Posterior cingulate gyrus (tissue), 11 donors: ENCODE measurements around the gene PCNT.
"Not testable (repeated sequence)": the region's sequence is repeated elsewhere in the genome, so short reads cannot be mapped to it uniquely, and the experiment has no call there.

ENCODE experiments used
- DNase-seq, 10 donors: peaks; one replicate each; pipeline versions ENCODE4 v3.0.0 to v3.0.0-alpha.2; 2020 to 2021; ENCODE audit warnings: mixed read lengths in 3 of 10
- intact Hi-C: fragments of 100-400 bp; cut with DNase I; formaldehyde crosslinking; loops from one replicate; pipeline ENCODE4 v1.15.1; 2023

The PCNT gene

DNA sequence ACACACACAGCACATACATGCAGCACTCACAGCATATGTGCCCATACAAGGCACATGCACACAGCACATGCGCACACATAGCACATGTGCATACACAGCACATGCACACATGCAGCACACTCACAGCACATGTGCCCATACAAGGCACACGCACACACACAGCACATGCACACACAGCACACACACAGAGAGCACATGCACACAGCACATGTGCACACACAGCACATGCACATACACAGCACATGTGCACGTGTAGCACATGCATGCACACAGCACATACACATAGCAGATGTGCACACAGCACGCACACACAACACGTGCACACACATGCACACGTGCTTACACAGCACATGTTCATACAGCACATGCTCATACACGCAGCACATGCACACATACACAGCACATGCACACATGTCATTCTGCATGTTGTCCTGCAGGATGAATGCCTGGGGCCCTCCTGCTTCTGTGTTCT, 48.1 kb downstream of the PCNT start:
- no peak for DNase-seq
- intact Hi-C loops: no loop called here

GRCh38 chr21:46372947-46373346, 49.0 kb downstream of the PCNT start:
- DNase-seq, intact Hi-C loops: not testable (repeated sequence)

GRCh38 chr21:46374761-46375389, 50.9 kb downstream of the PCNT start:
- peak in 1 of 10 donors; percentile 17 for DNase-seq
- intact Hi-C loops: no loop called here

GRCh38 chr21:46375560-46376230, 51.7 kb downstream of the PCNT start:
- intact Hi-C loops: no loop called here
- DNase-seq: no peak

- no peak for DNase-seq
- intact Hi-C loops: no loop called here
These were observed 52.3 kb downstream of the PCNT start for GRCh38 chr21:46376231-46376628.

DNA sequence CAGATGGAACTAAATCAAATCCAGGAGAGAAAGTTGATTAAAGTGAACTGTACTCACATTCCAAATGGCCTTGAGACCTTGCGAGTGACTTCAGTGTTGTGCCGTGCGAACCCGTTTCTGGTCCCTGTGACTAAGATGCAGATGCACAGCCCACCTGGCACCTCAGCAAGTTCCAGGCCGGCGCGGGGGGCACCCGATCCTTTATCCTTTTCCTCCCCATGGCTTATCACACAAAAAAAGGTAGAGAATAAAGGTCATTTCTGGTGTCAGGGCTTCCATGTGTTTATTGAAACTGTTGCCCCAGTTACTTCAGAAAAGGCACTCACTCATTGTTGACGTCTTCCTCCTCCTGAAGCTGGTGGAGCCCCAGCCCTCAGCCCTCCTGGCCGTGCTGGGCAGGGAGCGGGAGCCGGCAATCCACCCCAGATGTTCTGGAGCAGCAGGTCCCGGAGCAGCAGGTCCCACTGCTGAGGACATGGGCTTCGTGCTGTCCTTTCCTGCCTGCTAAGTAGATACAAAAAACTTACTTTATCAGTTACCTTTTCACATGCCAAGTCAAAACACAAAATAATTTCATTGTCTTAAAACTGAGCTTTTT, 53.0 kb downstream of the PCNT start:
- no peak for DNase-seq
- intact Hi-C loops: no loop called here

DNA sequence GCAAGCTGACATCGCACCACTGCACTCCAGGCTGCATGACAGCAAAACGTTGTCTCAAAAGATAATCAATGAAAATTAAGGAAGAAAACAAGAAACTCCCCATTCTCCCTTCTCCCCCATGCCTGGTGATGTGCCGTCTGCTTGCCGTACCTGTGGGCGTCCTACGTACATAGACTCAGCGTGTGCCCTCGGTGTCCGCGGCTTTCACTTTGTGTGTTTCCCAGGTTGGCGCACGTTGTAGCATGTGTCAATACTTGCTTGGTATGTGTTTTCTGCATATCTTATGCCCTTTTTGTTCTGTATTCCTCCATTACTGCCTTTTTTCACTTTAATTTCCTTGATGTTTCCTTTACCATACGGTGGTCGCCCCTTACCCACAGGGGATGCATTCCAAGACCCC, 53.8 kb downstream of the PCNT start:
- intact Hi-C loops: no loop called here
- no peak for DNase-seq

DNA sequence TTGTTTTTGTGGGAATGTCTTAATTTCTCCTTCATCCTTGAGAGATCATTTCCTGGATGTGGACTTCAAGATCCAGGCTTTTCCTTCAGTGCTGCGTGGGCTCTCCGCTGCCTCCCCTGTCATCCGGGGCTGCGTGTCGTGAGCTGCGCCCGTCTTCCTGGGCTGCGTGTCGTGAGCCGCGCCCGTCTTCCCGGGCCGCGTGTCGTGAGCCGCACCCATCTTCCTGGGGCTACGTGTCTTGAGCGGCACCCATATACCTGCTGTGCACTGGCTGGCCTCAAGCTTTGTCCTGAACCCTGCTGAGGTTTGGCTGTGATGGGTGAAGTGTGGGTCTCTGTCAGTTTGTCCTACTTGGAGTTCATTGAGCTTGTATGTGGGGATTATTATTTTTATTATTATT, 55.1 kb downstream of the PCNT start:
- no peak for DNase-seq
- intact Hi-C loops: no loop called here

DNA sequence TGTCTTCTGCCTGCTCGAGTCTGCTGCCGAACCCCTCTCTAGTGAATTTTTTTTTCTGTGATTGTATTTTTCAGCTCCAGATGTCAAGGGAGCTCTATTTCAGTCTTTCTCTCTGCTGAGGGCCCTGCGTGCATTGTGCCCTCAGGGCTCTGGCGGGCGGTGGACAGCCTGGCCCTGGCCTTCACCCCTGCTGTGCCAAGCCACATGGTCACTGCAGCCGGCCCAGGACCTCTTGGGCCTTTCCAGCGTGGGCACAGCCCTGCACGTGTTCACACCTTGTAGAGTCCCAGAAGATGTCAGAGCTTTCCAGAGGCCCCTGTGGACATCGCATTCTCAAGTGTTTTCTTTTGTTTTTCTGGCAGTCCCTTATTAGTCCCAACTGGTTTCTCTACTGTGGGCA, 55.7 kb downstream of the PCNT start:
- DNase-seq: no peak
- intact Hi-C loops: no loop called here

- intact Hi-C loops: no loop called here
- peak in 2 of 10 donors; percentile 10 to 16 for DNase-seq
These were observed 57.6 kb downstream of the PCNT start for GRCh38 chr21:46381541-46381940.

DNA sequence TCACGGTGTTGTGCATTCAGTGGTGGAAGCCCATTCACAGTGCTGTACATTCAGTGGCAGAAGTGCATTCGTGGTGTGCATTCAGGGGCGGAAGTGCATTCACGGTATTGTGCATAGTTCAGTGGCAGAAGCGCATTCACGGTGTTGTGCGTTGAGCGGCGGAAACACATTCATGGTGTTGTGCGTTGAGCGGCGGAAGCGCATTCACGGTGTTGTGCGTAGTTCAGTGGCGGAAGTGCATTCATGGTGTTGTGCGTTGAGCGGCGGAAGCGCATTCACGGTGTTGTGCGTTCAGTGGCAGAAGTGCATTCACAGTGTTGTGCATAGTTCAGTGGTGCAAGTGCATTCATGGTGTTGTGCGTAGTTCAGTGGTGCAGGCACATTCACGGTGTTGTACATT, 60.6 kb downstream of the PCNT start:
- peak in 3 of 10 donors; percentile 8 to 53 (median 17) for DNase-seq
- intact Hi-C loops: no loop called here

GRCh38 chr21:46385846-46386733, 62.1 kb downstream of the PCNT start:
- intact Hi-C loops: no loop called here
- DNase-seq: peak in 3 of 10 donors; percentile 70 to 80 (median 77)

DNA sequence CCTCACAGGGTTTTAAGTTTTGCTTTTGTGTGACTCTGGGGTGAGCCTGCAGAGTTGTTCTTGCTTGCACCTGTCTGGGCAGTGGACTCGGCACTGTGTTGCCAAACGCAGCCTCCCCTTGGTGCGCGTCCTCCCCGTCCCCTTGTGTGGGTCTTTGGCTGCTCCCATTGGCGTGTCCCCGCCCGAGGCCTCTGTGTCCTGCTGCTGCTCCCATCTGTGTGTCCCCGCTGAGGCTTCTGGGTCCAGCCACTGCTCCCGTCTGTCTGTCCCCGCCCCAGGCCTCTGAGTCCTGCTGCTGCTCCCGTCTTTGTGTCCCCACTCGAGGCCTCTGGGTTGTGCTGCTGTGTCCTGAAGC, 62.8 kb downstream of the PCNT start:
- peak in 3 of 10 donors; percentile 49 to 69 (median 59) for DNase-seq
- intact Hi-C loops: no loop called here

DNA sequence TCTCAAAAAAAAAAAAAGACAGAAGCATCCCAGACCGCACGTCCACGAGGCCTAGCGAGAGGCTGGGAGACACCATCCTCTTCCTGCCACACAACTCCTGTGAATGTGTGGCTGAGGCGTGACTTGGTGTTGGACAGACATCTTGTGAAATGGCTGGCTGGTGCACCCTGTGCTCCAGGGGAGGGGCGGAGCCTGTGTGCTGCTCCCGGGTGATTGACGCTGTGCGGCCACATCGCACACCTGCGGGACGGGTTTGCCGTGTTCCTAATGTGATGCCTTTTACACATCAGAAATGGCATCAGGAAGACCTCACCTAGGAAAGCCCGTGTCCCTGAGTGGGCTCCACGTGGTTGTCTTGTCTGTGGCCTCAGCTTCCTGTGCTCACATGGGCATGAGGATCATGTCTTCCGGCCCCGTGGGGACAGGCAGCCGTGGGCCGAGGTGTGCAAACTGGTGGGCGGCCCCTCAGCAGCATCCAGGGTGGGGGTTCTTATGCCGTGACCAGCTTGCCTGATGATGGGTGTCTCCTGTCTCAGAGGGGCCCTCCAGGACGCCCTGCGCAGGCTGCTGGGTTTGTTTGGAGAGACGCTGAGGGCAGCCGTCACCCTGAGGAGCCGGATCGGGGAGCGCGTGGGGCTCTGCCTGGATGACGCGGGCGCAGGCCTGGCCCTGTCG, 64.4 kb downstream of the PCNT start:
- intact Hi-C loops: no loop called here
- DNase-seq: peak in 3 of 10 donors; percentile 62 to 74 (median 67)

DNA sequence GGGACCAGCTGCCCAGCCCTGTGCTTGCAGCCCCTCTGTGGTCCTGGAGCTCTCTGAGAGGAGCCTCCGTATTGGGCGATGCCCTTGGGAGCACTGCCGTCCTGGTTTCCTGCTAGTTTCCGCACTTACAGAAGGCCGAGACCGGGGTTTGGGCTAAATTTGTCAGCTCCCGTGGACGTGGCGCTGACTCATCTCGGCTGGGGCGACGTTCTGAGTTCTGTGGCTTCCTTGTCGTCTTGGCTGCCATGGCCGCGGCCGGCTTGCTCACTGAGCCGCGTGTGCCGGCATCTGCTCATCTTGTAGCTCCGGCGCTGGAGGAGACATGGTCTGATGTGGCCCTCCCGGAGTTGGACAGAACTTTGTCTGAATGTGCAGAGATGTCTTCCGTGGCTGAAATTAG, 64.9 kb downstream of the PCNT start:
- DNase-seq: peak in 8 of 10 donors; percentile 46 to 94 (median 66)
- intact Hi-C loops: no loop called here

DNA sequence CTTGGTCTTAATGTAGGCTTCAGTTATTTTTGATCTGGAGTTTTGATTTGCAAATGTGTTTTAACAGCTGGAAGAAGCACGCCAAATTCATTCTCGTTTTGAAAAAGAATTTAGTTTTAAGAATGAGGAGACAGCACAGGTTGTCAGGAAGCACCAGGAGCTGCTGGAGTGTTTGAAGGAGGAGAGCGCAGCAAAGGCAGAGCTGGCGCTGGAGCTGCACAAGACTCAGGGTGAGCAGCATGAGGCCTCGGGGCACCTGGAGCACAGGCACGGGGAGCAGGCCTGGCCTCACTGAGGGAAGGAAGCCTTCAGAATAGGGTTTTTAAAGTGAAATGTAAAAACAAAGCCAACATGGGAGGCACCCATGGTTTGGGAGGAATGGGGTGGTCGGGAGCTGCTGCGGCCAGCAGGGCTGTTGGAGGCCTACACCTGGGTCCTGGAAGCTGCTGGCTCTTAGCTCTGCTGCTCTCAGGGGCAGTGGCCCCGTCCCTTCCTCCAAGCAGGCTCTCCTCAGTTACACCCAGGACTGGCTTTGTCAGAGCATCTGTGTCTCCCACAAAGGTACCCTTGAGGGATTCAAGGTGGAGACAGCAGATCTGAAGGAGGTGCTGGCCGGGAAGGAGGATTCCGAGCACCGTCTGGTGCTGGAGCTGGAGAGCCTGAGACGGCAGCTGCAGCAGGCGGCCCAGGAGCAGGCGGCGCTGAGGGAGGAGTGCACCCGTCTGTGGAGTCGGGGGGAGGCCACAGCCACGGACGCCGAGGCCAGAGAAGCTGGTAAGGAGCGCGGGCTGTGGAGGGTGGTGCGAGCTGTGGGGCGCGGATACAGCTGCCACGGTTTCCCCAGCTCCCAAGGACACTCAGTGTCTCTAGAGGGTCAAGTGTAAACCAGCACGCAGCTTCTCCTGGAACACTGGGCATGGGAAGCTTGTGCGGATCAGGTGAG, 66.9 kb downstream of the PCNT start:
- intact Hi-C loops: no loop called here
- peak in 2 of 10 donors; percentile 67 to 81 for DNase-seq

DNA sequence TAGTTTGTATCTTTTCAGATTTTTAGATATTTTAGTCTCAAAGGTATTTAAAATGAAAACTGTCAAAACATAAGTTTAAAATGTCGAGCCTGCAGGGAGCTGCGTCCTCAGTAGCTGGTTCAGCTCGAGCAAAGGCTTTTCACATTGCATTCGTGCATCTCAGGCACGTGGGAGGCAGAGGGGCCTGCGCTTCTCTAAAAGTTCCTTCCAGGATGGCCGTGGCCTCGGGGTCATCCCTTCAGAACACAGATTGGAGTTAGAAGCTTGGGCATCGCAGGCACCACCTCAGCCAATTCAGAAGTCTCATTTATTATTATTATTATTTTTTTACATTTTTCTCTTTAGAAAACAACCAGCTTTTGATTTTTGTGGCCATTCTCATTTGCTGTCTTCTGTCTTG, 67.8 kb downstream of the PCNT start:
- intact Hi-C loops: no loop called here
- peak in 2 of 10 donors; percentile 39 to 72 for DNase-seq

GRCh38 chr21:46392921-46393320, 69.0 kb downstream of the PCNT start:
- peak in 9 of 10 donors; percentile 27 to 94 (median 64) for DNase-seq
- intact Hi-C loops: no loop called here

DNA sequence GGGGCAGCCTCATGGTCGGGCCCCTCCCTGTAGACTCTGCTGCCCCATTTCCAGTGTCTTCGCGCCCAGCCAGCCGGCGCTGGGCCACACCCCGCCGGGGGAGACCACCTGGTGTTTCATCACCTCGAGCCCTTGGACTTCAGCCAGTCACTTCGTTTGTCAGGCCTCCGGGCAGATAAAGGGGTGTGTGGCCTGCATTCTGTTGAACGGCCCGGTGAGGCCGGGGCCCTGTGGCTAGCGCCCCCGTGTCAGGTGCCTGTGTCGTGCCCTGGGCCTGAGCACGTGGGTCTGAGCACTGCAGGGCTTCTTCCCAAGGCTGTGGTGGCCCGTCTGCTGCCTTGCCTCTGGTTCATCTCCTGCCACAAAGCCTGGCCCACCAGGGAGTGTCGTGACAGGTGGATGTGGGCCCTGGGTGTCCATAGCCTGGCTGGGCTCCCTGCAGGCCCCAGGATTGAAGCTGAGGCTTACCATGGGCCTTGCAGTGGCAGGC, 69.5 kb downstream of the PCNT start:
- intact Hi-C loops: no loop called here
- peak in 2 of 10 donors; percentile 68 to 83 for DNase-seq
